GM19239 (cell line): Measurements from ENCODE around the gene CD28.
A peak's percentile ranks its signal among the peaks of the same experiment; 100 is the strongest.

Source experiments
- DNase-seq: peaks from one replicate; pipeline ENCODE4 v3.0.0; 2011; ENCODE audit warnings: low spot score; ENCODE audit not compliant: insufficient read length
- FAIRE-seq: peaks from 2 replicates; lab custom pipeline; 2011; peaks lifted over from hg19 to GRCh38; lab: Jason Lieb, UNC

The CD28 gene

DNA sequence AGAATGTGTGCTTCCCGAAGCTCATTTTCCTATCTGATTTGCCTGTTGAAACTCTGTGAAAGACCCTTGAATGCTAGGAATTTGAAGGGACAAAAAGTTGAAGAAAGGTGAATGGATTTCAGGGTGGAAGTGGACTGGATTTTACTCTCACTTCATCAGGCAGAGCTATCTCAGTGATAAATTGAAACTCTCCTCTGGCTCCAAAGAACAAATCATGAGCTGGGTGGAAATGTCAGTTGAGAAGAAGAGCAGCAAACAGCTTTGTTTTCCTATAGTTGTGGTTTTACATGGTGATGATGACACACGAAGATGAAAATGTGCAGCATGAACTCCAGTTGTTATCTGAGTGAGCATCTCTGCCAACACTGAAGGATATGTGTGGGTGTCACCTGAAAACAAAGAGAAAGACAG lies 34.4 kb downstream of the CD28 start:
- DNase-seq (no peak), FAIRE-seq (no peak)

GRCh38 chr2:203741566-203741965 lies 35.1 kb downstream of the CD28 start:
- FAIRE-seq: no peak
- DNase-seq: no peak

DNA sequence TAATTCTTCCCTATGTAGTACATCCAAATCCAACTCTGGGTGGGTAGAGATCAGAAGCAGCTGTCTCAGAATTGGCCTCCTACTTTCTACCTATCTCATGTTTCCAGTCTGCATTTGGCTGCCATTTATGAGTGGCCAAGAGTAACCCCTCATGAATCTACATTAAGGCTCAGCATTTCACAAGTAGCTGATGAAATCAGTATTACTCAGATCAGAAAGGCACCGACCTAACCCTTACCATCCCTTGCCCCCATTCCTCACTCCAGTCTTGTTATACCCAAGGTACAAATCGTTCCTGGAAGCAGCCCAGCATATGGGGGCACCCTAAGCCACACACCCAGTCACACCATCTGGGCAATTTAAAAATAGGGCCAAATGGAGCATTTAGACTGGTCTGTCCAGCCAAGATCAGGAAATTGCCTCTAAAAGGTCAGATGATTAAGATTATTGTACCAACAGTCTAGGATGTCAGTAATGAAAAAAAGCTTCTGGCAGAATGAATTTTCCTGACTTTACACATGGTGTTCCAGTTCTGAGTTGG lies 37.1 kb downstream of the CD28 start:
- DNase-seq: no peak
- no peak for FAIRE-seq

GRCh38 chr2:203744091-203744490 lies 37.7 kb downstream of the CD28 start:
- FAIRE-seq: no peak

GRCh38 chr2:203745267-203745666 lies 38.8 kb downstream of the CD28 start:
- no peak for FAIRE-seq

More at GRCh38 chr2:203744091-203744490, 37.7 kb downstream of the CD28 start:
- no peak for DNase-seq

DNA sequence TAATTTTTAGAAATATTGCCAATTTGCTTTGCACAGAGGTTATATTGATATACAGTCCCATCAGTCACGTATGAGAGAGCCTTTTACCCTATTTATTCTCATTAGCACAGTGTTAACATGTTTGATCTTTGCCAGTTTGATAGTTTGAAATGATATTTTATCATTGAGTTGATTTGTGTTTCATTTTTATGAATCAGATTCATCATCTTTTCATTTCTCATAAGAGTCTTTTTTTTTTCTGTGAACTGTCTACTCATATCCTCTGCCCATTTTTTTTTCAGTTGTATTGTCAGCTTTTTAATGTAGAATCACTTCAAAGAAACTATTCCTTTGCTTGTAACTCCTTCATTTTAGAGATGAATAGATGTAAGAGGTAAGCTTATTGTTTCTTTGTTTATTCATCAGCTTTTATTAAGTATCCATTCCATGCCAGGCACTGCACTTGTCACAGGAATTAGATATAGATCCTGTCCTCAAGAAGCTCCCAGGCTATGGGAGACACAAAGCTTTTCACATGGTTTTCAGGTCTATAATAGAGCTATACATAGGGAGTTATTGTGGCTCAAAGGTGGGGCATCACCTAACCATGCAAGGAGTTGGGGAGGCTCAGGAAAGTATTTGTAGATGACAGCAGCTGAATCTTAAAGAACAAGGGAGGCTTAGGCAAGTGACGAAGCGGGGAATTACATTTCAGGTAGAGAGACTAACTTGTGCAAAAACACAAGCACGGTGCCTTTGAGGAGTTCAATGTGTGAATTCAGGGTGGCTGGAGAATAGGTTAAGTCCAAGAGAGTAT lies 42.1 kb downstream of the CD28 start:
- DNase-seq (no peak), FAIRE-seq (no peak)

More at GRCh38 chr2:203745267-203745666, 38.8 kb downstream of the CD28 start:
- no peak for DNase-seq

DNA sequence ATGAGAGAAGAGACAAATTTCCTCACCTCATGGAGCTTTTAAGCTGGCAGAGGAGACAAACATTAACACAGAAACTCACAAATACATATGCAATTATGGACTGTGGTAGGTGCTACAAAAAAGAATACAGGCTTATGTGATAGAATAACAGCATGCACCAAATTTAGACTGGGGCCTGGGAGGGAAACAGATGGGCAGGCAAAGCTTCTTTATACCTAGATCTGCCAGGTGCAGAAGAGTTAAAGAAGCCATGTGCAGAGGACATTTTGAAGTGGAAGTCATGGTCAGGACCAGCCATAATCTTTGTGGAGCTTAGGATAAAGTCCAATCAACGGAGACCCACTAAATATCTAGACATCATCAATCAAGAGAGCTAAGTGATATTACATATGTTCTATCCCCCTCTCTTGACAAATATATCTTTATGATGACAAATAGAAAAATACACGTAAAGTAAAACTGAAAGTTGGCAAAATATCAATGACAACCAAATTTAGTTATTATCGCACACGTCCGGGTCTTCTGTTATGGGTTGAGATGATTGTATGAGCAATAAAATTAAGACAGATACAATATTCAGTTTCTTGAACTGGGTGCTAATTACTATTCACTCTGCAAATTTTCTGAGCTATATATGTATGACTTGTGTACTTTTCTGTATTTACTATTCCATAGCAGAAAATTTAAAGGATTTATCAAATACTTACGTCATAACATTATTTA lies 44.1 kb downstream of the CD28 start:
- FAIRE-seq (peak; percentile 11), DNase-seq (no peak)

DNA sequence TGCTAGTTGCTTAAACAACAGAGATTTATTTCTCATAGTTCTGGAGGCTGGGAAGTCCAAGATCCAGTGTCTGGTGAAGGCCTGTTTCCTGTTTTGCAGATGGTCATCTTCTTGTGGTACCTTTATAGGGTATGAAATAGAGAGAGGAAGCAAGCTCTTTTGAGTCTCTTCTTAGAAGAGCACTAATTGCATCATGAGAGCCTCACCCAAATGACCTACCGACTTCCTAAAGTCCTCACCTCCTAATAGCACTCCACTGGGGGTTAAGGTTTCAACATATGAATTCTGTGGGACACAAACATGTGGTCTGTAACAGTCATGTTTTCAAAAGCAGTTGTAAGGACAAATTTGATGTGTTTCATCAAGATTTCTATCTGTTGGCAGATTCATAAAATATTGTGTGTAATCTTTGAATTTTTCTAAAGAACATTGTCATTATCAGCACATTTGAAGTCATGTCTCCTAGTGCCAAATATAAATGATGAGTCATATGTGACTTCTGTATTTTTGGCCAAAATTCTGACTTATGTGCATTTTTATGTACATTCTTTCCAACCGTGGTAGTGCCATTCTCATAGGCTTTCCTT lies 45.3 kb downstream of the CD28 start:
- peak; percentile 18 for FAIRE-seq
- DNase-seq: no peak

- DNase-seq (no peak), FAIRE-seq (no peak)
These were observed 49.7 kb downstream of the CD28 start for GRCh38 chr2:203756161-203756560.

GRCh38 chr2:203758841-203759689 lies 52.6 kb downstream of the CD28 start:
- no peak for FAIRE-seq
- no peak for DNase-seq

- FAIRE-seq: no peak
These were observed 53.4 kb downstream of the CD28 start for GRCh38 chr2:203759690-203760365.

DNA sequence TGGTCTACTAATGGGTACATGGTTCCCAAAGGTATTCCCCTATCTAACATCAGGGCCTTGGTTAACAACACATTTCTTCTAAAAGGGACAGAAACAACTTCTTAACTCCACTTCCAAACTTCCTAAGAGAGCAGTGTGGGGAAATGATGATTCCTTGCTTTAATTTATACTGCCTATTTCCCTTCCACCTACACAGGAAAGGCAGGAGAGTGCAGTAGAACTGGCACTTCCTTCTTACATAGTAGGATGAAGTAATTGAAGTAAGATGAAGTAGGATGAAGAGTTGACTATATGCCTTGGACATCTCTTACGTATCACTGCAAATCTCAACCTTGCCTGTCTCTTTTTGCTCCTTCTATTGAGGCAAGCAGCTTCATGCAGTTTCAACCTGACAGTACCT lies 54.7 kb downstream of the CD28 start:
- FAIRE-seq: no peak
- DNase-seq: no peak

More at GRCh38 chr2:203759690-203760365, 53.4 kb downstream of the CD28 start:
- DNase-seq: no peak

GRCh38 chr2:203763241-203763937 lies 57.0 kb downstream of the CD28 start:
- FAIRE-seq (no peak), DNase-seq (no peak)

- FAIRE-seq: no peak
These were observed 57.7 kb downstream of the CD28 start for GRCh38 chr2:203763938-203764664.

GRCh38 chr2:203772456-203773165 lies 66.2 kb downstream of the CD28 start:
- FAIRE-seq: no peak

More at GRCh38 chr2:203763938-203764664, 57.7 kb downstream of the CD28 start:
- DNase-seq: no peak

GRCh38 chr2:203774760-203775159 lies 68.3 kb downstream of the CD28 start:
- DNase-seq (no peak), FAIRE-seq (no peak)

More at GRCh38 chr2:203772456-203773165, 66.2 kb downstream of the CD28 start:
- no peak for DNase-seq

- DNase-seq (no peak), FAIRE-seq (no peak)
These were observed 69.2 kb downstream of the CD28 start for GRCh38 chr2:203775684-203776083.
